ENCODE results near the gene KBTBD4. TPM values are rescaled to one million over a fixed set of nuclear protein-coding genes. Genes with fewer than 3 reads are reported as not detected.

The KBTBD4 gene
- total RNA-seq: 12.6 TPM
- long read RNA-seq, transcript KBTBD4-209 (3 exons, 3,079 nt): minor isoform, 9 of 96 reads
- long read RNA-seq, transcript KBTBD4-202 (4 exons, 2,372 nt): major isoform, 72 of 96 reads
- long read RNA-seq, partial matches to known transcripts: 0 of 96 reads
- long read RNA-seq, other reads (novel, unspliced or antisense): 15 of 96 reads

DNA sequence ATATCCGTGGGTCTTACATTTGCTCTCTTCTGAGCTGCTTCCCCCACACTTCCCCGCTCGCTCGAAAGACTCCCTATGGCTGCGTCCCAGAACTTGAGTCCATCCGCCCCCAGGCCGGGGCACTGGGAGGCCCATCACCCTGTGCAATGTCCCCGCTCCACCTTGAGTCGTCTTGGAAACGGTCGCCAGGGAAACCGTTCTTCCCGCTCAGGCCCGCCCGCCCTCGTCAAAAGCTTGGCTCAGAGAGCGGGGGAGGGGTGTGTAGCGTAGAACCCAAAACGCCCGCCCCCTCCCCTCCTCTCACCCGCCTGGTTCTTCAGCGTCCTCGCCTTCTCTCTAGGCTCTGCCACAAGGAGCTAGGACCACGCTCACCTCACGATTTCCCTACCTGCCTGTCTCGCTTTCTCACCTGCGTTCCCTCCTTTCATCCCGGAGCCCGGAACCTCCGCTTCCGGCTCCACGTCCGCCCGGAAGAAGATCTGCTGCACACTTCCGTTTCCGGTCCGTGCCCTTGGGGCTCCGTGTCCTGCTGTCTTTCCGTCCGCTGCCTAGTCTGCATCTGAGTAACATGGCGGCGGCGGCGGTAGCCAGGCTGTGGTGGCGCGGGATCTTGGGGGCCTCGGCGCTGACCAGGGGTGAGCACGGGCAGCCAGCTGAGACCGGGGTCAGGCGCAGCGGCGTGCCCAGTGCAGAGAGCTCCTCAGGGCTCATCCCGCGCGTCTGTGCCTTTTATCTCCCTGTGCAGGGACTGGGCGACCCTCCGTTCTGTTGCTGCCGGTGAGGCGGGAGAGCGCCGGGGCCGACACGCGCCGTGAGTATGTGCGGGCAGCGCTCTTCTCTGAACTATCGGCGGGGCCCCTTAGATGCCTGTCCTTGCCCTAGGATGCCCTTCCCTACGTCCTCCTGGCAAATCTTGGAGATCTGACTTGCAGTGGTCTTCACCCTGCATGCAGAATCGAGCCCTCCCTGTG, at the start of gene KBTBD4, which contains the start of gene NDUFS3:
Gene KBTBD4 (minus strand): TSS at position 447 of the 971 bp plus-strand sequence. CDS start 19 bp downstream, at position 428.
Gene NDUFS3 (plus strand): TSS at position 551 of the 971 bp plus-strand sequence. CDS start 18 bp downstream, at position 569.
- DNase-seq (ENCODE audit: low spot score): peak; percentile 96

DNA sequence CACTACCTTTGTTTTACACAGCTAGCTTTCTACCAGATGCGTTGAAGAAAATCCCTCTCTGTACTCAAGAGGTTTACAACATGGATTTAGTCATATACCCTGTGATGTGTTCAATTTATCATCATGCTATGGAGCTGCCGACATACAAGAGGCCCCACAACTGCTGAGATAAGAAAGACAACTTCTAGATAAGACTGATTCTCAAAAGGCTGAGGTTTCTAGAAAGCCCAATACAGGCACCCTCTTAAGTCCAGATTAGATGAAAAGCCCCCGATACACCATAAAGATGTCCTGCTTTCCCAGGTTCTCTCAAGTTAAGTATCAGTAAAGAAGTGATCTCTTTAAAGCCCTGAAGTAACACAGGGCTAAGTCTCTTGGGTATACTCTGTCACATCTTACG, 49.3 kb upstream of the KBTBD4 start:
- DNase-seq (ENCODE audit: low spot score): no peak

DNA sequence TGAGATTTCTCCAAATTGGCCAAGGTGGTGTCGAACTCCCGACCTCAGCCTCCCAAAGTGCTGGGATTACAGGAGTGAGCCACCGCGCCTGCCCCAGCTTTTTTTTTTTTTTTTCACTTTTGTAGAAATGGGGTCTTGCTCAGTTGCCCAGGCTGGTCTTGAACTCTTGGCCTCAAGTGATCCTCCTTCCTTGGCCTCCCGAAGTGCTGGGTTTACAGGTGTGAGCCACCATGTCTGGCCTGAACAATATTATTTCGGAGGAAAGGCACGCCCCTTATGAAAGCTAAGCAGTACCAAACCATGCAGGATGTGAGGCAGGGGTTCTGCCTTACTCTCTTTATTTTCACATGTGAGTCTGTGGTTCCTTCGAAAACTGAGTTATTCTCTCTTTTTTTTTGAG, 47.5 kb upstream of the KBTBD4 start:
- no peak for DNase-seq (ENCODE audit: low spot score)

DNA sequence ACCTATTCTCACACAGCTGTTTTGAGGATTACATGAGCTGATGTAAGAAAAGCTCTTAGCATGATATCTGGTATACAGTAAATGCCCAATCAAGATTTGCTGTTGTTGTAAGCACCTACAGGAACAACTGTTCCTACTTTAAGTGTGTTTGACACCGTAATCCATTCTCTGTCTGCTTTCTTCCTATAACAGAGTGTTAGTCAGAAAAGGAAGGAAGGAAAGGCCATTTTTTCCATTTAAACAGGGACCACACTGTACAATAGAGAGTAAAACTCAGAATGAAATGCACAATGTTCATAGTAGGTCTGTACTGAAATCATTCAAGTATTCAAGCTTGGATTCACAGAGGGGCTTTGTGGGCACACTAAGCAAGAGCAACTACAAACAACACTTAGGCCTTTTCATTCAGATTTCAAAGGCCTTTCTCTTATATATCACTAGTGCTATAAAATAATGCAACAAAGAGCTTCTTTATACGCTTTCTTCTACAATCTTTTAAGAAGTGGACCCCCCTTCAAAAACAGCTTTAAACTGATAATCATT, 42.1 kb upstream of the KBTBD4 start:
- no peak for DNase-seq (ENCODE audit: low spot score)

DNA sequence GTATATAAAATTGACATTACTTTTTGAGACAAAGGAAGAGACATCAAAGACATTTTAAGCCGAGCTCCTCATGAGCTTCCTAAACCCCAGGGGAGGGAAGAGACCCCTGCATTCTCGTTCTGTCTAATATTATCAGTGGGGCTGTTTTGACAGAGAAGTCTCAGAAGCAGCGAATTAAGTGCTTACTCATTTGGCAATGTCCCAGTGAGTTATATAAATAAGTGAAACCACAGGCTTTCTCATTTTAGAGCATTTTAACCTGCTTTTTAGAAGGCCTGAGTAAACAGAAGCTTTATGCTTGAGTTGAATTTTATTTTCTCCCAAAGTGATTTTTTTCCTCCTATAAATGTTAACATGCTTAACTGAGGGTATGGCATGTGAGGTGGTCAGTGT, 38.6 kb upstream of the KBTBD4 start:
- DNase-seq (ENCODE audit: low spot score): no peak

DNA sequence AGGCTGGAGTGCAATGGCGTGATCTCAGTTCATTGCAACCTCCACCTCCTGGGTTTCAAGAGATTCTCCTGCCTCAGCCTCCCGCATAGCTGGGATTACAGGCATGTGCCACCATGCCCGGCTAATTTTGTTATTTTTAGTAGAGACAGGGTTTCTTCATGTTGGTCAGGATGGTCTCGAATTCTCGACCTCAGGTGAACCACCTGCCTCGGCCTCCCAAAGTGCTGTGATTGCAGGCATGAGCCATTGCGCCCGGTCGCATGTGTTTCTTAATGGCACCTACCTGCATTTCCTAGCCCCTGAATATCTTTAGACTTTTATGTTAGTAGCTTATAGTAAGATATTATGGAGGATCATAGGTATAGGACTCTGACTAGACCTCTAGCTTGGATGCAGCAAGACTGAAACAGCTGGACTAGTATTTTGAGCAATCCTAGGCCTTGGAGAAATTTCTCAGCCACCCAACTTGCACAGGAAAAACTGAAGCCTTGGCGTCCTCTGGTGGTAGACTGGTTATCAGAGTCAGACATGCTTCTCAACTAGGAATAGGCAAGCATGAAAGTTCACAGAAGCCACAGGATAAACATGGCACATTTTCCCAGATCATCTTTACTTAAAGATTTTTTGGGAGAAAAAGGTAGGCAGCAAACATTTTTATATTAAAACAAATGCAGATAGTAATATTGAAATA, 38.1 kb upstream of the KBTBD4 start:
- DNase-seq (ENCODE audit: low spot score): peak; percentile 65

DNA sequence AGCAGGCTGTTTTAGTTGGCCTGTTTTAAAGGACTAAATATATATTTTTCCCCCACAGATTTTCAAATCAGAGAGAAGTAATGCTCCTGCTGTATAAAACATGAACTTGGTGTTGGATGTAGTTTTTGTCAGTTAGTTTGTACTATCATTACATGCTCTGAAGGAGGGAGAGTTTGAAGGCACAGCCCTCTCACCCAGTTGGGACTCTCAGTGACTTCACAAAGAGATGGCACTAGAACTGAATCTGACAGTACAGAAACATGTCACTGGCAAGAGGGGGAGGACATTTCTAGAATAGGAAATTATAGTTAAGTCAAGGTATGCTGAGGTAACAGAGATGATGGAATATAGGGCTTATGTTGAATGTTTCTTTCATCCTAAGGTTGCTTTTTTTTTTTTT, 36.5 kb upstream of the KBTBD4 start:
- no peak for DNase-seq (ENCODE audit: low spot score)

DNA sequence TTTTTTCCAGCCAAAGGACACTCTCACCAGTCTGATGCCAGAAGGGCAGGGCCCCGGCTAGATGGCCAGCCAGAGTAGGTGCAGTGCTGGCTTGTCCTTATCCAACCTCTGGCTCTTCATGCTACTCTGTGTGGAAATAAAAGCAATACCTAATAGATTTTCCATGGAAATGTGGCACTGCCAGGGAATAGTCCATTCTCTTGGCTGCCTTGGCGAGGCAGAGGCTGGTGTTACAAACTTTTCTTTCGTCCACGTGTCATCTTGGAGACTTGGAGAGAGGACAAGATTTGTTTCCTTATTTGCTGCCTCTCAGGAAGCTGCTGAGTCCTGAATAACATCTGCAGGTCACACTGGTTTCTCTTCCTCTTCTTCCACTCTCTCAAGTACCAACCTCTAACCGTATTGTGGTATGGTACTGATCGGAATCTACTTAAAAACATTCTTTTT, 32.6 kb upstream of the KBTBD4 start:
- peak; percentile 26 for DNase-seq (ENCODE audit: low spot score)

DNA sequence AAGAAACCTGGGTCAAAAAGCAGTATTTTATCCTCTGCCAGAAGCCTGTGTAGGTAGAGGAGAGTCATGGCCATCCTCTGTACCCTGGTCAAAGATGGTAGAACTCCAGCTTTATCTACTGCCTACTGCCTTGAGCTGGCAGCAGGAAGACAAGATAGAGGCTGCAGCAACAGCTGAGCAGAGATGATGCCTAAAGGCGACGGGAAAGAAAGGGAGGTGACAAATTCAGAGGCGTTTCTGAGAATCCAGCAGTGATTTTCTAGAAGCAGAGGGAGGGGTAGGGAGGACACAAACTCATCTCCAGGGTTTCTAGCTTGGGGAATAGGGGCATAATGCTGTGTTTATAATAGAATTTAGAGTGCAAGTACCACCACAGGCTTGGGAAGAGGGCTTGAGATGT, 30.9 kb upstream of the KBTBD4 start:
- DNase-seq (ENCODE audit: low spot score): no peak

DNA sequence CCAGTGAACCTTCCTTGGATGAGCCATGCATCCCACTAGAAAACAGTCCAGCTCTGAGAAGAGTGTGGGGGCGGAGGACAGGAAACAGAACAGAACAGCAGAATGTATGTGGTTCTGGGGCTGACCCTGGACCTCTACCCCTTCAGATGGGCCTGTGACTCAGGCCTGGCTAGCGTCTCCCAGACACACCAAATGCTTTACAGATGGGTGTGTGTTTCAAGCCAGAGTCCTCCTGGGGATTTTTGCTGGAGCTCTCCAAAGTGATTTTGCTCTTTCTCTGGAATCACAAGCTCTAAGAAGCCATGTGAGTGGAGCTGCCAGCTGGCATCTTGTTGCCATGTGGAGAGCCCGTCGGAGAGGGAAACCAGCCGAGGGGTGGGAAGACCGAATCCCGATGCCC, 28.6 kb upstream of the KBTBD4 start:
- DNase-seq (ENCODE audit: low spot score): peak; percentile 89

DNA sequence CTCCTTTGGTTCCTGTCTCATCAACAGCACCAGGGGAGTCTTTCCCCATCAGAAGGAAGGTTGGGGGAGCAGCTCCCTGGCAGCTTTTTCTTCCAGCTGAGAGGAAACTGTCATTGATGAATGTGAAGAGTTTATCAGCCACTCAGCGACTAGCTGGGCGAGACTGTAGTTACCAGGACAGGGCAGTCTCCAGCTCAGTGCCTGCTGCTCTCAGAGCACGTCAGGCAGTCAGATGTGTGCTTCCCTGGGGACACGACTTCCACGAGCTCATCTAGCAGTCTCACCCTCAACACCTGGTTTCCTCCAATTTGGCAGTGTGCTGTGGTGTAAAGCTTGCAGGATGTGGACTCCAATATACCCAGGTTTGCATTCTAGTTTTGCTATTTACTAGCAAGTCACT, 28.0 kb upstream of the KBTBD4 start:
- peak; percentile 18 for DNase-seq (ENCODE audit: low spot score)

DNA sequence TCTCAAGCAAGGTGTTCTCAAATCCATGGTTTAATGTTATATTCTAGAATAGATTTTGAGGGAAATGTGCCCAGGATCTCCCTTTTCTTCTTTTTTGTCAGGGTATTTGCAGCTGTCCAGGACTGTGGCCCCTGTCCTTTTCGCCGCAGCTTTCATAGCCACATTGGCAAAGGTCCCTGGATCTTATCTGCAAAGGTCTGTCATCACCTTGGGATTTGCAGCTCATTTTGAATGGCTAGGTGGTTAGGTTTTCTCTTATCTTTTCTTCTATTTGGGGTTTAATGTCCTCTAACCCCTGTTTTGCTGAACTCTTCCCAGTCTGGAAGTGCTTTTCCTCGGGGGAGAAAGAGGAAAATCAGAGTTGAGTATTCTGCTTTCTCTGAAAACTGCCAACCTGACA, 27.2 kb upstream of the KBTBD4 start:
- no peak for DNase-seq (ENCODE audit: low spot score)

DNA sequence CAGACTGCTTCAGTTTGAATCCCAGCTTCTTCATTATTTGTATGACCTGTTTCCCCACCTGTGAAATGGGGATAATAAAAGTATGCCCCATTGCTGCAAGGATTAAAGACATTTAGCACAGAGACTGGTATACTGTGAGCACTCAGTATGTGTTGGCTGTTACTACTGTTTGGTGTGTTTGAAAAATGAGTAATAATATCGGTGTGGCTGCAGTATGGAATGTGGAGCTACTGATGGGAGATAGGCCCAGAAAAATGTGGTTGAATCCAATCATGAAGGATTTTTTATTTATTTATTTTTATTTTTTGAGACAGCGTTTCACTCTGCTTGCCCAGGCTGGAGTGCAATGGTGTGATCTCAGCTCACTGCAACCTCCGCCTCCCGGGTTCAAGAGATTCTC, 24.5 kb upstream of the KBTBD4 start:
- DNase-seq (ENCODE audit: low spot score): no peak

DNA sequence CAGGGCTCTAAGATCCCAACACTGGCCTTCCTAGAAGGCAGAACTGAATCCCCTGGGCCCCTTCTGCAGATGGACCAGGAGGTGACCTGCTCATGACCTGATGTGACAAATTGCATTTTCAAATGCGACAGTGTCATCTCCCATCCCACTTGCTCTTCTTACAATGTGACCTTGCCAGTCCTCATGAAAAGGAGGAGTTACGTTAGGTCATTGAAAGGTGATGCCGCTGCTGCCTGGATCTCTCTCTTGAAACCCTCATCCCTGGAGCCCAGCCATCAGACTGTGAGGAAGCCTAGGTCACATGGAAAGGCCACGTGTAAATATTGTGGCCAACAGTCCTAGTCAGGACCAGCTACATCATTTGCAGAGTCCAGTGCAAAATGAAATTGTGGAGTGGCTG, 21.1 kb upstream of the KBTBD4 start:
- DNase-seq (ENCODE audit: low spot score): no peak

DNA sequence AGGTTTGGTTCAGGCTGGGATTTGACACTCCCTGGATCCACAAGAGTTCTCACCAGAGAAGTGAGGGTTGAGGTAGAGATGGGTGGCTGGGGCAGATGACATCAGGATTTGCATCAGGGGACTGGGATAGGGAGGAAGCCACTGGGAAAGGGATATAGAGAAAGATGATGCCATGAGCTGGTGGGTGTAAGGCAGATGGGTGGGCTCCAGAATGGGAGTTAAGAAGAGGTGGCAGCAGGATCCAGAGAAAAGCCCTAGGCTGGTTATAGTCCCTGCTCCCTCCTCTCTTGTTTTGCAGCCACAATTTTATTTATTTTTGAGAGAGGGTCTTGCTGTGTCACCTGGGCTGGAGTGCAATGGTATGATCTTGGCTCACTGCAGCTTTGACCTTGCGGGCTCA, 17.2 kb upstream of the KBTBD4 start:
- DNase-seq (ENCODE audit: low spot score): no peak

DNA sequence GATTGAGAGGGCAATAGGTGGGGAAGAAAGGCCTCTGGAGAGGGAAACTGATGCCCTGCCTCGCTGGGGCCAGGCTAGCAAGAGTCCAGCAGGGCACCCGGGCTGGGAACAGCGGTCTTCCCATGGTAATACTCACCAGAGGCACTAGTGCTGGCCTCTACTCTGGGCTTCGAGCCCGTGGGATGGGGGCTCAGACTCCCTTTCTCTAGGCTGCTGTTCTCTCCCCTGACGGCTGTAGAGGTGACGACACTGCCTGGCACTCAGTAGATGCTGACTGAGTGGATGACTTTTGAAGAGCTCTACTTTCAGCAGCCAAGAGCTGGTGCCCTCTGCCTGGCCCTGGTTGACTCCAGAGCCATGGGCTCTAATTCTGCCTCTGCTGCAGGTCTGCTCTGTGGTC, 16.3 kb upstream of the KBTBD4 start:
- DNase-seq (ENCODE audit: low spot score): no peak

DNA sequence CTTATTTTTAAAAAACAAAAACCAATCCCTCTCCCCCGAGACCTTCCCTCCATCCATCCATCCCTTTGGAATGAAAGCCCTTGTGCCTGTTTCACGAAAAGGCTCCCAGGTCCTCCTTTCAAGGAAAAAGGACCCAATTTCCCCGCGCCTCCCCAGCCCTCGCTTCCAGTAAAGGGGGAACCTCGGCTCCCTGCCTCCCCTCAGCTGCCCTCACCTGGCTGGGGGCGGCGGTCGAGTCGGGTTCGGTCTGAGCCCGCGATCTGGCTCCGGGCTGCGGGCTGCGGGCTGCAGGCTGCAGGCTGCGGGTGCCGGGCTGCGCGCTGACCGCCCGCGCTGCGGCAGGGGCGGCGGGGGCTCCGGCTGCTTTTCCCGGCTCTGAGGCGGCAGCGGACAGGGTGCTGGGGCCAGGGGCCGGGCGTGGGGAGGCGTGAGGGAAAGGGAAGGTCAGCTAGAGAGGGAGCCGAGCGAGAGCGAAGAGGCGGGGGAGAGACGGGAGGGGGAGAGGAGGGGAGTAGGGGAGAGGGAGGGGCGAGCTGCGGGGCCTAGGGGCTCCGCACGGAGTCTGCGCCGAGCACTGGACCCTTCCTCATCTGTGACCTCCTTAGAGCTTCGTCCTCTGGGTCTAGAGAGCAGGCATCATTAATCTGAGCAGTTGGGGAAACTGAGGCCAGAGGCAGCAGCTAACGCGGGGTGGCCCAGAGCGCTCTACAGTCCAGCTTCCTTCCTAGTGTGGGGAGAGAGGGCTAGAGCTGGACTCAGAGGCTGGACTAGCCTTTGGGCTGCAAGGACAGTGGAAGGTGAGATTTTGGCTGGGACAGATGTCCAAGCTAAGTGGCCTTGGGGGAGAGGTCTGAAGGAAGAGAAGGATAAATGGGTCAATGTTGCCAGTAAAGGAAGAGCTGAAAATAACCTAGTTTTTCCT, 15.4 kb upstream of the KBTBD4 start, which contains the start of gene C1QTNF4:
Gene C1QTNF4 (minus strand): TSS at position 478 of the 922 bp plus-strand sequence. CDS start 3,601 bp downstream, outside the sequence.
- DNase-seq (ENCODE audit: low spot score): no peak

DNA sequence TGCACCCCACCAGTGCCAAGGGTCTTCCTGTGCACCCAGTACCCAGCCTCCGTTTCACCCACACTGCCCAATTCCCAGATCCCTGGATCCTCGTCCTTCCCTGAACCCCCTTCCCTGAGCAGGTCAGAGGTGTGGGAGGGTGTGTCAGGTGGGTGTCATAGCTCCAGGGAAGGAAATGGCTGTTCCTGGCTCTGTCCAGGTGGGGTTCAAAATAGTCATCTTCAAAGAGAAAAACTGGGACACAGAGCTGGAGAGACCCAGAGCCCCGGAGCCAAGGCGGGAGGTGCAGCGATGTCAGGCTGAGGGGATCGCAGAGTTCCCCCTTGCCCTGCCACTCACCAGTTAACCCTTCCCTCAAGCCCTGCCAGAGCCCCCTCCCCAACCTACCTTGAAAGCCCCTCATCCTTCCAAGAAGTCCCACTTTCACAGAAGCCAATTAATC, 14.7 kb upstream of the KBTBD4 start:
- DNase-seq (ENCODE audit: low spot score): no peak

DNA sequence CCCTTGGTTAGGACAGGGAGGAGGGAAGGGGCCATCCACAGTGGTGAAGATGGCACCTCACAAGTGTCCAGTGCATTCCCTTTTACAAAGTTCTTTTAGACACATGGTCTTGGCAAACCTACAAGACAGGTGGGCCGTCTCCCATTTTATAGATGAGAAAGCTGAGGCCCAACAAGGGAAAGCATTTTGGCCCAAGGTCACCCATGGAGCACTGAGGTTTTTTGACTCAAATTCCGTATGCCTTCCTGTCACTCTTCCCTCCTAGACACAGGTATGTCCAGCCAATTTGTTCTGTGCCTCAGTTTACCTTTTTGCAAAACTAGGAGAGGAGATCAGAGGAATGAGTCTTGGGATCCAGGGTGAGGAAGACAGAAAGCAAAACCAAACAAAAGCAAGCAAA, 14.2 kb upstream of the KBTBD4 start:
- DNase-seq (ENCODE audit: low spot score): no peak

DNA sequence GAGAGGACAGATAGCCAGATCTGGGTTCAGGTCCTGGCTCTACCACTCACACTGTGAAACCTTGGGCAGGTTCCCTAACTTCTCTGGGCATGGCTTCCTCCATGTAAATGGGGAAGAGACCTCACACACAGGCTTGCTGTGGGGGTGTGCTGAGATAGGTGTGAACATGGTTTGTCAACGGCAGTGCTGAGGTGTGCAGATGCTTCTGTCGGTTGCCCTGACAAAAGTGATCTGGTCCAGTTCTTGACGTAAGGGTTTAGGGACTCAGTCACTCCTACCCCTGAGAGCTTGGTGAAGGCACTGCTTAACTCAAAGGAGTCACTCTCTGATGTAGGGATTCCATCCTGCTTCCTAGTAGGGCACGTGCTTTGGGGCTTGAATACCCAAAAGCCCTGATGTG, 13.5 kb upstream of the KBTBD4 start:
- no peak for DNase-seq (ENCODE audit: low spot score)
